Skeletal muscle satellite cell (primary cell): ENCODE data around the gene ANKRD60.

Experiments
- H3K27me3 ChIP-seq: 2 replicates; pipeline ENCODE4 v1.7.0; 2013; ENCODE audit warnings: low read length; ENCODE audit not compliant: control insufficient read depth, insufficient read depth
- H3K36me3 ChIP-seq: 2 replicates; pipeline ENCODE4 v1.7.0; 2013; ENCODE audit warnings: mild to moderate bottlenecking, control low read depth, low read length; ENCODE audit not compliant: insufficient read depth
- H3K4me1 ChIP-seq: 2 replicates; pipeline ENCODE4 v1.7.0; 2013; ENCODE audit warnings: low read length; ENCODE audit not compliant: control insufficient read depth, insufficient read depth
- H3K4me2 ChIP-seq: 2 replicates; pipeline ENCODE4 v1.7.0; 2013; ENCODE audit warnings: mild to moderate bottlenecking, low read length
- H3K4me3 ChIP-seq: 2 replicates; pipeline ENCODE4 v1.7.0; 2013; ENCODE audit warnings: low read length
- H3K9ac ChIP-seq: 2 replicates; pipeline ENCODE4 v1.7.0; 2013; ENCODE audit warnings: mild to moderate bottlenecking, low read depth, low read length, moderate library complexity
- H3K9me3 ChIP-seq: replicated peaks from 2 replicates; pipeline ENCODE4 v1.7.0; 2013; ENCODE audit warnings: mild to moderate bottlenecking, control low read depth, low read length

The ANKRD60 gene

DNA sequence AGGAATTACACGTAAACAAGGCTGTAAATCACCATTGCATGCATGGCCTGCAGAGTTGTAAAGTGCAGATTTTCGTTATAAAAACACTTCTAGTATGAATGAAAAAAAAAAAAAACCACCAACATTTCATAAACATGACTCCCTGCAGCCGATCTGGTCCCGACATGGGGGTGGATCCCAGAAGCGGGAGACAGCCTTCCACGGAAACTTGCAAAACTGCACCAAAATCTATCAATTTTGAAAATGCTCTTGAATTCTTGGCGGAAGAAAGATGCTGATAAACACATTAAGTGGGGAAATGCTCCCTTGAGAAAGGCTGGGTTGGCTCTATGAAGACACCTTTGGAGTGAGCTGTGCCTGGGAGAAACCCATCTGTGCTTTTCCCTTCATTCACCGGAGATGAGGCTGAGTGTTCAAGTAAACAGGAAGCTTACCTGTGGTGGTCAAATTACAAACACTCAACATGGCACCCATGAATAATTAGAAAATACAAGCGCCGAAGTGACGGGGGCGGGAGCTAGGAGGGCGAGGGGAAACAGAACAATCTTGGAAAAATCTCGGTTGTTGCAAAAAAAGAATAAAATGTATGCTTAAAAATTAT lies 845 bp upstream of the ANKRD60 start:
- H3K9me3 ChIP-seq: no peaks in the 10 kb centered on the region
- H3K4me1 ChIP-seq: no peaks in the 10 kb centered on the region
- peak overlapping the region; percentile 48 for H3K4me2 ChIP-seq
- peaks cover 20% of the 10 kb centered on the region for H3K36me3 ChIP-seq
- no peak overlapping the region for H3K9ac ChIP-seq
- H3K27me3 ChIP-seq: peaks cover 39% of the 10 kb centered on the region
- no peak overlapping the region for H3K4me3 ChIP-seq

DNA sequence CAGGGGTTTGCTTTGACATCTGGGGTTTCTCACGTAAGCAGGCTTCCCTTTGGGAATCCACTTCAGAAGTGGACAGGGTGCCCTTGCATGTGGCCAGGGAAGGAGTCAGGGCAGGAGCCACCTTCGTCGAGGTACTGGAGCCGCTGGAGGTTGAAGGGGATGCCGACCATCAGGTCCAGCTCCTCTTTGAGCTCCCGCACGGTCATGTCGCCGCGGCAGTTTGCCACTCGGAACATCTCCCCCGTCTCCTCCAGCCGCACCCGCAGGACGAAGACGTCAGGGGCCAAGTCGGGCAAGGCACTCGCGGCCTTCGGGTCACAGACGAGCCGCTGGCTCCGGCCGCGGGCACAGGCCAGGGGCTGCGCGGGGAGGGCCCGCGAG lies 360 bp downstream of the ANKRD60 start:
- Histone ChIP-seq H3K9me3 (no peaks in the 10 kb centered on the region), H3K27me3 (peaks cover 41% of the 10 kb centered on the region), H3K9ac (peak overlapping the region; percentile 14)

DNA sequence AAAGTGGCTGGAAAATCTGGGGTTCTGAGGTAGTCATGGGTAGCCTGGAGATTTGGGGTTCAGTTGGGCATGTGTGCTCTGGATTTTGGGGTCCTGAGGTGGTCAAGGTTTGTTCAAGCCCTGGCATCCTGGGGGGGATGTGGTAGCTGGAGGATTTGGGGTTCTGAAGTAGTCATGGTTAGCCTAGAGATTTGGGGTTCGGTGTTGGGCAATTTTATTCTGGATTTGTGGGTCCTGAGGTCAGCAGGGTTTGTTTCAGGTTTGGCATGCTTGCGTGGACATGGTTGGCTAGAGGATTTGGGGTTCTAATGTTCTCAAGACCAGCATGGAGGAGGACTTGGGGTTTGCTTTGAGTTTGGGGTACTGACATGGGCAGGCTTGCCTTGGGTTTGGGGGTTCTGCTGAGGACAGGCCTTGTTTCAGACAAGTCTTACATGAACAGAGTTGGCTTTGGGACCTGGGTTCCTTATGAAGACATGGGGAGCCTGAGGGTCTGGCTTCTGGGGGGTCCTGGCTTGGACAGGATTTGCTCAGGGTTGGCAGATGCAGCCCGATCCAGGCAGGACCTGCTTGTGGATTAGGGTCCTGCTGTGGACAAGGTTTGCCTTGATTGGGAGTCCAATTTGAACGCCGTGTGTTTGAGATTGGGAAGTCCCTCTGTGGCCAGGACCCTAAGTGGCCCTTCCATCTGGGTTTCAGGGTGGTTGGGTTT lies 906 bp downstream of the ANKRD60 start:
- Histone ChIP-seq H3K9ac (no peak overlapping the region), H3K4me1 (no peaks in the 10 kb centered on the region), H3K36me3 (peaks cover 7% of the 10 kb centered on the region), H3K27me3 (peaks cover 45% of the 10 kb centered on the region), H3K4me2 (peak overlapping the region; percentile 55), H3K4me3 (no peak overlapping the region), H3K9me3 (no peaks in the 10 kb centered on the region)

More for the DNA sequence above, 360 bp downstream of the ANKRD60 start:
- Histone ChIP-seq H3K4me2 (peak overlapping the region; percentile 55), H3K36me3 (peaks cover 10% of the 10 kb centered on the region), H3K4me1 (no peaks in the 10 kb centered on the region), H3K4me3 (no peak overlapping the region)

DNA sequence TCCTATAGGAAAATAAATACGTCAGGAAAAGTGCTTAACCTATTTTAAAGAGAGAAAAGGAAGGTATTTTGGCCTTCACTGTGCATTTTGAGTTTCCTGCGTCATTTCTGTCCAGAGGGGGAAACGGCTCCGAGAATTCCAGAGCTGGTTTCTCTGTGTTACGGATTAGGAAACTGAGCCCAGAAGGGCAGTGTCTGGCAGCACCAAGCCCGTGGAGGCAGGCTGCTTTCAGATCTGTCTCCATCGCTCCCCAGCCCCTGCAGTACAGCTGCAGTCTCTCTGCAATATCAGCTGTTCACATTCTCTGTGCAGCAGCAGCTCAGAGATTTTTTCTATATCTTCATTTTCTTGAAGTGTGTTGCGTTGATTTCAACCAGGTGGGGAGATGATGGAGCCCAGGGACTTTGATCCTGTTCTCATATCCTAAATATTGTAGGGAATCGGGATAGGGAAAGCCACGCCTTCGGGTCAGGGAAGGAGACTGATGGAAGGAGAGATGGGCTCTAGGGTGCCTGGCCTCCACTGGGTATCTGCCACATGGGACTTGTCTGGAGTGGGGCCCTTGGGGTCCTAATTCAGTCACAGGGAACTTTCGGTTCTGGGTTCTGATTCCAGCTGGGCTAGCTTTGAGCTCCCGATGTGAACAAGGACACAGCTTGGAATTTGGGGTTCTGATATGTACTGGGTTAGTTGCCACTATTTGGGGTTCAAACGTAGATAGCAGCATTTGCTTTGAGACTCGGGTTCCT lies 2.8 kb downstream of the ANKRD60 start:
- no peak overlapping the region for H3K9ac ChIP-seq
- peaks cover 59% of the 10 kb centered on the region for H3K27me3 ChIP-seq
- no peaks in the 10 kb centered on the region for H3K36me3 ChIP-seq
- no peaks in the 10 kb centered on the region for H3K9me3 ChIP-seq
- no peak overlapping the region for H3K4me2 ChIP-seq
- no peak overlapping the region for H3K4me3 ChIP-seq
- H3K4me1 ChIP-seq: no peaks in the 10 kb centered on the region

DNA sequence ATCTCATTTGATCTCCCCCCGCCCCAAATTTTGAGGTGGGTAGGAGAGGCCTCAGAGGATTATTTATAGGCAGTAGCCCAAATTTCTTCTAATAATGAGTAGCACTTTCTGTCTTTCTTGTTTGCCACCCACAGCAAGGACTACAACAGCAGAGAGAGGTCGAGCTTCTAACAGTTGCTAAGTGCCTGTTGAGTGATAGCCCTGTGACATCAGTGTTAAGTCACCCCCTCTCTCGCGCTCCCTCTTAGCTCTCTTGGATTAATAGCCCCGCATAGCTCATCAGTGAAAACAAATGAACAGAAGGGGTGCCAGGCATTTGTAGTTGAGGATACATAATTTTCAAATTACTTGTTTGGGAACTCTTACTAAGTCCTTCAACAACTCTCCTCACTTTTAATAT lies 3.5 kb downstream of the ANKRD60 start:
- H3K36me3 ChIP-seq: no peaks in the 10 kb centered on the region
- peaks cover 60% of the 10 kb centered on the region for H3K27me3 ChIP-seq
- H3K9me3 ChIP-seq: no peaks in the 10 kb centered on the region
- H3K4me2 ChIP-seq: no peak overlapping the region
- no peak overlapping the region for H3K9ac ChIP-seq
- no peak overlapping the region for H3K4me3 ChIP-seq
- H3K4me1 ChIP-seq: no peaks in the 10 kb centered on the region

DNA sequence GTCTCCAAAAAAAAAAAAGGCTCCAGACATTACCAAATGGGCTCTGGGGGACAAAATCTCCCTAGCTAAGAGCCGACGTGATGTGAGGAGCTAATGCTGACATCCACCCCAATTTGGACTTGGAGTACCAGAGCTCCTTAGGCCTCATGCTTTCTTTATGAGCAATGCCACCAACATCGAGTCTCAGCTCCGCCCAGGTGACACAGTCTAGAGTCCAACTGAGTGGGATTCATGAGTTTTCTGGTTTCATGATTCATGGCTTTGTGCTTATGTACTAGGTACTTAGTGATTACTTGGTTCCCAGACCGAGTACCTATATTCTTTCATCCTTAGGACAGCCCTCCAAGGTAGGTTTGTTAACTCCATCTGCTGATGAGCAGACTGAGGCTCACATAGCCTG lies 4.4 kb downstream of the ANKRD60 start:
- H3K4me2 ChIP-seq: no peak overlapping the region
- H3K27me3 ChIP-seq: peaks cover 58% of the 10 kb centered on the region
- H3K9ac ChIP-seq: no peak overlapping the region
- H3K9me3 ChIP-seq: no peaks in the 10 kb centered on the region
- no peaks in the 10 kb centered on the region for H3K36me3 ChIP-seq
- H3K4me3 ChIP-seq: no peak overlapping the region
- H3K4me1 ChIP-seq: peaks cover 7% of the 10 kb centered on the region

DNA sequence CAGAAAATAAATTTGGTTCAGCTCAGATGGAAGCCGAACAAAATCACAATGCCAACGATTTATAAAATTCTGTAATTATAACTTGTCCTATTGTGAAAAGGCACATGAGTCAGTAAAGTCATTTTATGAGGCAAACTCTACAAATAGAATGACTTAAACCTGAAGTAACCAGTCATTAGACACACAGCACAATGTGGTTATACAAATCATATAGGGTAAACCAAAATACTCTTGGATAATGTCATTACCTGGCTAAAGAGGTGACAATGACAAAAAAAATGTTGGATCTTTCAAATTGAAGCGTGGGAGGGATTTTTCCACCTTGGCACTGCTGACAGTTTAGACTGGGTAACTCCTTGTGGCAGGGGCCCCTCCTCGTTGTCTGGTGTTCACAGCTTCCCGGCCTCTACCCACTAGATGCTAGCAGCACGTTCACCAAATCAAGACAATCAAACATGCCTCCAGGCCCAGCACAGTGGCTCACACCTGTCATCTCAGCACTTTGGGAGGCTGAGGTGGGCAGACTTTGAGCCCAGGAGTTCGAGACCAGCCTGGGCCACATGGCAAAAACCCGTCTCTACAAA lies 5.0 kb downstream of the ANKRD60 start:
- no peak overlapping the region for H3K4me3 ChIP-seq
- H3K4me2 ChIP-seq: no peak overlapping the region
- H3K9me3 ChIP-seq: no peaks in the 10 kb centered on the region
- H3K4me1 ChIP-seq: peaks cover 9% of the 10 kb centered on the region
- peaks cover 54% of the 10 kb centered on the region for H3K27me3 ChIP-seq
- no peak overlapping the region for H3K9ac ChIP-seq
- no peaks in the 10 kb centered on the region for H3K36me3 ChIP-seq

DNA sequence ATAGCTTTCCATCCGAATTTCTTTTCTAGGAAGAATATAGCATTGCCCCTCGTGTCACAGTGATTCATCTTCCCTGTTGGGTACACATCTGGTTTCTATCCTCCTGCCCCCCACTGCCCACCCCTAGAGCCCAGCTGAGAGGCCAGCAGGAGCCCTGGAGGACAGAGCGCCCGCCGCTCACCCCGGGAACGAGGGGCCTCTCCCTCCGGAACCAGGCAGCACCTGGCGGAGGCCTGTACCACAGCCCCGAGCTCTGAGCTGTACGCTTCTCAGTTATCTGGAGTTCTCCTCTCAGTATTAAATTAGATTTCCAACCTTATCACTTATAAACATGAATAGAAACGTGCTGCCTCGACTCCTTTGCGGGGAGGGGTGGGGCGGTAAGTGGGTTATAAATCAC lies 6.0 kb downstream of the ANKRD60 start:
- Histone ChIP-seq H3K36me3 (no peaks in the 10 kb centered on the region), H3K9me3 (no peaks in the 10 kb centered on the region), H3K9ac (no peak overlapping the region), H3K27me3 (peaks cover 51% of the 10 kb centered on the region), H3K4me2 (no peak overlapping the region), H3K4me1 (peaks cover 9% of the 10 kb centered on the region), H3K4me3 (no peak overlapping the region)

DNA sequence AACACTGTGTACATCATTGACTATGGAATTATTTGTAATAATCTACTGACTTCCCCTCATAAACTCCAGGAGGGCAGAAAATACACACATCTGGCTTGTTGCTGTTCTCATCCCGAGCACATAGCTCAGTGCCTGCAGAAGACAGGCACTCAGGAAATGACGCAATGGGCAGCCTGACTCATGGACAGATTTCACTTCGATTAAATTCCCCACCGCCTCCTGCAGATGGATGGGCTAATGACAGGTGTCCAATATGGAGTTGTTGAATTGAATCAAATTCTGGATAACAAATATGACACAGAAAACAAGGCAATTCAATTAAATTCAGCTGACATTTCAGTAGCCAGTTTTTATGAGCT lies 9.1 kb downstream of the ANKRD60 start:
- no peaks in the 10 kb centered on the region for H3K9me3 ChIP-seq
- H3K27me3 ChIP-seq: peaks cover 51% of the 10 kb centered on the region
- peak overlapping the region; percentile 74 for H3K4me2 ChIP-seq

DNA sequence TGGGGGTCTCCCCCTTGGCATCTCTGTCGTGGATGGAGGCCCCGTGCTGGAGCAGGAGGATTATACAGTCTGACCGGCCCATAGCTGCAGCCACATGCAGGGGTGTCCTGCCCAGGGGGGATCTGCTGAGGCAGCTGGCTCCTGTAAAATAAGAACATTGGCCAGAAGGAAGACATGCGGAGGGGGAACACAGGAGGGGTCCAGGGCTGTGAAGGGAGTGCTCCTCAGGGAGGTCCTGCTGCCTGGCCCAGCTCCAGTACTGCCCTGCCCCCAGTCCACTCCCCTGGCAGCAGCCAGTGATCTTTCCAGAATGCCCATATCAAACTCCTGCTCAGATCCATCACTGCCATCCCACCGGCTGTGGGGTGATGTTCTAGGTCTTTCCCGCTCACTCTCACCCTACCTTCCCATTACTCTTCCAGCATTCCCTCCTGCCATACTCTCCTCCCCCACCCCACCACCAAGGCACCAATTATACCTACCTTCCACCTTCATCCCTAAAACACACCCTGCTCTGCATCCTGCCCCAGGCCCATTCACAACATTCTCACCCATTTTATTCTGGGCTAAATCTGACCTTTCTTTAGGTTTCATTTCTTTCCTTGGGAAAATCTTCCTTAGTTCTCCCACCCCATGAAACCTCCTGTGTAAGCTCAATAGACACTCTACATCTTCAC lies 9.7 kb downstream of the ANKRD60 start:
- Histone ChIP-seq H3K4me1 (peaks cover 9% of the 10 kb centered on the region), H3K27me3 (peaks cover 54% of the 10 kb centered on the region), H3K4me2 (peak overlapping the region; percentile 74), H3K4me3 (peak overlapping the region; percentile 42), H3K9ac (no peak overlapping the region), H3K9me3 (no peaks in the 10 kb centered on the region), H3K36me3 (no peaks in the 10 kb centered on the region)

More for the DNA sequence above, 9.1 kb downstream of the ANKRD60 start:
- Histone ChIP-seq H3K4me3 (peak overlapping the region; percentile 42), H3K36me3 (no peaks in the 10 kb centered on the region), H3K9ac (no peak overlapping the region), H3K4me1 (peaks cover 9% of the 10 kb centered on the region)

DNA sequence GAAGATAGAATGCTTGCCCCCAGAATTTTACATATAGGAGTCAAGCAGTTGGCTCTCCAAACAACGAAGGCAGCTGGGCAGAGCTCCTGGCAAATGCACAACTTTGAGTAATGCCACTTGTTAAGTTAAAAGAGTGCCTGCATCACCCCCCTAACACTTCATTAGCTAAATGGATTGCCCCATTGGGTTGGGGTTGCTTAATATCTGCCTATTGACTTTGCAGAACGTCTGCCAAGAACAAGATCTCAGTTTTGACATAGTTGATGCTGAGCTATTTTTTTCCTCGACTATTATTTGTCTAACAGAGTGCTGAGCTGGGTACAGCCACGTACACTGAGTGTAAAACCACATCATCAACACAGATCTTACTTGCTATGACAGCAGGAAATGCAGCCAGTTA lies 12.1 kb downstream of the ANKRD60 start:
- H3K27me3 ChIP-seq: peaks cover 60% of the 10 kb centered on the region

More for the DNA sequence above, 12.1 kb downstream of the ANKRD60 start:
- Histone ChIP-seq H3K9ac (no peak overlapping the region), H3K4me1 (peaks cover 9% of the 10 kb centered on the region), H3K36me3 (no peaks in the 10 kb centered on the region), H3K4me2 (no peak overlapping the region), H3K4me3 (no peak overlapping the region), H3K9me3 (no peaks in the 10 kb centered on the region)
